GM23338 (cell line): Measurements from ENCODE around the gene BPI. TPM values are rescaled to one million over a fixed set of nuclear protein-coding genes. Genes with fewer than 3 reads are reported as not detected.
A peak's percentile ranks its signal among the peaks of the same experiment; 100 is the strongest.

ENCODE experiments used
- ATAC-seq: fragments of 200-7000 bp; cut with Tn5 transposase; 3 replicates; pipeline ENCODE4 v1.9.1; 2020
- DNase-seq: peaks from one replicate; pipeline ENCODE4 v3.0.0-alpha.2; 2015; ENCODE audit warnings: low spot score
- H2AFZ ChIP-seq: fragments of 200-600 bp; sonication (generic); 2 replicates; pipeline ENCODE4 v1.8.0; 2016; ENCODE audit warnings: antibody characterized with exemption, mild to moderate bottlenecking, moderate library complexity
- H3F3A ChIP-seq: fragments of 200-600 bp; sonication (generic); replicated peaks from 2 replicates; pipeline ENCODE4 v1.8.0; 2017; ENCODE audit warnings: antibody characterized with exemption, mixed run types, low read depth
- H3K27ac ChIP-seq: fragments of 200-600 bp; sonication (generic); 2 replicates; pipeline ENCODE4 v1.6.1; 2016; ENCODE audit warnings: low read depth
- H3K27me3 ChIP-seq: fragments of 200-600 bp; sonication (generic); 2 replicates; pipeline ENCODE4 v1.8.0; 2016; ENCODE audit warnings: mild to moderate bottlenecking, mixed run types, moderate library complexity; ENCODE audit not compliant: insufficient read depth
- H3K36me3 ChIP-seq: fragments of 200-600 bp; sonication (generic); 2 replicates; pipeline ENCODE4 v1.8.0; 2016; ENCODE audit warnings: mild to moderate bottlenecking; ENCODE audit not compliant: insufficient read depth
- H3K4me1 ChIP-seq: fragments of 200-600 bp; sonication (generic); 2 replicates; pipeline ENCODE4 v1.8.0; 2016; ENCODE audit warnings: mild to moderate bottlenecking, moderate library complexity; ENCODE audit not compliant: insufficient read depth
- H3K4me2 ChIP-seq: fragments of 200-600 bp; sonication (generic); 2 replicates; pipeline ENCODE4 v1.7.1; 2017; ENCODE audit warnings: mixed run types
- H3K4me3 ChIP-seq: fragments of 200-600 bp; sonication (generic); 2 replicates; pipeline ENCODE4 v1.6.1; 2016; ENCODE audit warnings: mixed run types
- H3K79me2 ChIP-seq: fragments of 200-600 bp; sonication (generic); replicated peaks from 2 replicates; pipeline ENCODE4 v1.8.0; 2017; ENCODE audit warnings: mild to moderate bottlenecking; ENCODE audit not compliant: insufficient read depth
- H3K9me2 ChIP-seq: fragments of 200-600 bp; sonication (generic); 2 replicates; pipeline ENCODE4 v1.8.0; 2017; ENCODE audit not compliant: insufficient read depth
- H4K20me1 ChIP-seq: fragments of 200-600 bp; sonication (generic); replicated peaks from 2 replicates; pipeline ENCODE4 v1.8.0; 2017; ENCODE audit warnings: mild to moderate bottlenecking; ENCODE audit not compliant: insufficient read depth
- H3K27ac Mint-ChIP-seq: 2 replicates; pipeline ENCODE4 v1.8.0; 2020; ENCODE audit warnings: inconsistent platforms, mild to moderate bottlenecking, moderate library complexity, mixed read lengths
- H3K27me3 Mint-ChIP-seq: 3 replicates; pipeline ENCODE4 v1.8.0; 2022; ENCODE audit warnings: low read depth, mild to moderate bottlenecking, moderate library complexity, mixed read lengths, inconsistent platforms; ENCODE audit not compliant: insufficient read depth, poor library complexity
- H3K36me3 Mint-ChIP-seq: 3 replicates; pipeline ENCODE4 v1.8.0; 2021; ENCODE audit warnings: low read depth, mild to moderate bottlenecking, inconsistent platforms, moderate library complexity, mixed read lengths
- H3K4me1 Mint-ChIP-seq: 3 replicates; pipeline ENCODE4 v1.8.0; 2020; ENCODE audit warnings: mild to moderate bottlenecking, inconsistent platforms, mixed read lengths
- H3K4me3 Mint-ChIP-seq: 3 replicates; pipeline ENCODE4 v1.8.0; 2021; ENCODE audit warnings: moderate library complexity, mild to moderate bottlenecking, inconsistent platforms, mixed read lengths
- H3K9me3 Mint-ChIP-seq: 3 replicates; pipeline ENCODE4 v1.8.0; 2020; ENCODE audit warnings: moderate library complexity, mild to moderate bottlenecking, inconsistent platforms, mixed read lengths
- CREB1 ChIP-seq: fragments of 250-450 bp; sonication (Bioruptor Pico); IDR thresholded peaks from 2 replicates; pipeline ENCODE4 v1.5.0; 2020; ENCODE audit warnings: low read depth, mild to moderate bottlenecking, moderate library complexity
- EZH2 ChIP-seq: fragments of 200-600 bp; sonication (generic); IDR thresholded peaks from one replicate; pipeline ENCODE4 v1.8.0; 2017; ENCODE audit warnings: antibody characterized with exemption, mild to moderate bottlenecking, low read depth; ENCODE audit not compliant: unreplicated experiment
- EZH2phosphoT487 ChIP-seq: fragments of 200-600 bp; sonication (generic); IDR thresholded peaks from one replicate; pipeline ENCODE4 v1.8.1; 2018; ENCODE audit warnings: antibody characterized with exemption; ENCODE audit not compliant: unreplicated experiment
- JUNB ChIP-seq: IDR thresholded peaks from one replicate; pipeline ENCODE4 v1.6.1; 2016; ENCODE audit warnings: antibody characterized with exemption; ENCODE audit not compliant: unreplicated experiment
- NANOG ChIP-seq: IDR thresholded peaks from 2 replicates; pipeline ENCODE4 v1.6.1; 2016; ENCODE audit warnings: antibody characterized with exemption, borderline replicate concordance
- POLR2AphosphoS5 ChIP-seq: IDR thresholded peaks from 2 replicates; pipeline ENCODE4 v1.6.1; 2016; ENCODE audit warnings: antibody characterized with exemption, low read depth
- STAT1 ChIP-seq: IDR thresholded peaks from one replicate; pipeline ENCODE4 v1.6.1; 2016; ENCODE audit warnings: antibody characterized with exemption; ENCODE audit not compliant: unreplicated experiment
- ZNF114 ChIP-seq: fragments of 250-450 bp; sonication (Bioruptor Pico); IDR thresholded peaks from 2 replicates; pipeline ENCODE4 v1.5.0; 2020; ENCODE audit warnings: mild to moderate bottlenecking, moderate library complexity
- ZNF331 ChIP-seq: fragments of 250-450 bp; sonication (Bioruptor Pico); IDR thresholded peaks from 2 replicates; pipeline ENCODE4 v1.5.0; 2020; ENCODE audit warnings: low read depth, mild to moderate bottlenecking, moderate library complexity
- polyA plus RNA-seq: library from polyadenylated mRNA; unstranded; fragments of >200 nt; fragmentation: Nextera tagmentation; extraction: Ambion mirVana; gene quantifications from 2 replicates; pipeline ENCODE4 v1.2.1, GENCODE V29; 2016
- total RNA-seq: library from RNA; depleted of rRNA; stranded (reverse); fragments of >200 nt; shearing (Covaris generic); gene quantifications from 2 replicates; pipeline ENCODE4 v1.2.3, GENCODE V29; 2014
- TF ChIP-seq, protein P1 (sequence below): IDR thresholded peaks from one replicate; pipeline ENCODE4 v1.6.1; 2018; ENCODE audit warnings: antibody characterized with exemption; ENCODE audit not compliant: unreplicated experiment
- TF ChIP-seq, protein P2 (sequence below): IDR thresholded peaks from 2 replicates; pipeline ENCODE4 v1.6.1; 2016; ENCODE audit warnings: antibody characterized with exemption
- TF ChIP-seq, protein P3 (sequence below): fragments of 250-450 bp; sonication (Bioruptor Pico); IDR thresholded peaks from 2 replicates; pipeline ENCODE4 v1.5.0; 2020; ENCODE audit warnings: mild to moderate bottlenecking, moderate library complexity
- TF ChIP-seq, protein P4 (sequence below), 2 experiments: fragments of 200-600 bp in 1 of 2; sonication (generic) in 1 of 2; conservative IDR thresholded peaks; 2 replicates each; pipeline versions ENCODE4 v1.5.1 to v1.6.1; 2016 to 2017; ENCODE audit warnings: antibody characterized with exemption in 2 of 2, low read depth in 2 of 2, mild to moderate bottlenecking in 2 of 2, moderate library complexity in 1 of 2

BPI gene
- total and polyA plus RNA-seq, 2 experiments from 2014 or later: not detected

DNA sequence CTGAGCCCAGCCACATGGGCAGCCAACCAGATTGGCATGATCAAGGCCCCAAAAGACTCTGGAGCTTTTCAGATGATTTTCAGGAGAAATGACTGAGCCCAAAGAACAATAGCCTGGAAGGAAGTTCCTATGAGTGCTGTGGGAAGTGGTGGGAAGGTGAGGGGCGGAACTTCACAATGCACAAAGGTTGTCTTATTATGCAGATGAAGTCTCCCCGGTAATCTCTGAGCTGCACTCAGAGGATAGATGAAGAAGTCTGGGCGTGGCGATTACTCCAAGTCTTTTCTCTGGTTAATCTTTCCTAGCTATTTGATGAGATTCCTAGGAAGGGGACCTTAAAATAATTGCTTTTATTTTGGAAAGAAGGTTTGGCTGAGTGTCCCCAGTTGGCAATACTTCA lies 79.2 kb downstream of the BPI start:
- peaks cover 6% of the 10 kb centered on the region for H3K27me3 Mint-ChIP-seq
- H3F3A ChIP-seq: no peaks in the 10 kb centered on the region
- H3K36me3 ChIP-seq: no peaks in the 10 kb centered on the region
- no peaks in the 10 kb centered on the region for H3K36me3 Mint-ChIP-seq
- DNase-seq (no peak), ATAC-seq (no peak; the same call in 1 of the 3 replicates)
- H3K27me3 ChIP-seq: no peaks in the 10 kb centered on the region
- no peak overlapping the region for H3K27ac ChIP-seq
- peak overlapping the region; percentile 63 for H2AFZ ChIP-seq
- H3K9me2 ChIP-seq: no peaks in the 10 kb centered on the region
- no peak overlapping the region for H3K4me3 ChIP-seq
- H3K4me1 ChIP-seq: peaks cover 11% of the 10 kb centered on the region; the same call in 1 of the 2 replicates
- H3K4me1 Mint-ChIP-seq: peaks cover 6% of the 10 kb centered on the region; the same call in 1 of the 3 replicates
- no peak overlapping the region for H3K27ac Mint-ChIP-seq
- no peaks in the 10 kb centered on the region for H3K79me2 ChIP-seq
- H3K4me2 ChIP-seq: no peak overlapping the region
- H3K4me3 Mint-ChIP-seq: no peak overlapping the region
- peaks cover 7% of the 10 kb centered on the region; the same call in 2 of the 3 replicates for H3K9me3 Mint-ChIP-seq
- TF ChIP-seq NANOG: no peak
- TF ChIP-seq, protein P1, sequence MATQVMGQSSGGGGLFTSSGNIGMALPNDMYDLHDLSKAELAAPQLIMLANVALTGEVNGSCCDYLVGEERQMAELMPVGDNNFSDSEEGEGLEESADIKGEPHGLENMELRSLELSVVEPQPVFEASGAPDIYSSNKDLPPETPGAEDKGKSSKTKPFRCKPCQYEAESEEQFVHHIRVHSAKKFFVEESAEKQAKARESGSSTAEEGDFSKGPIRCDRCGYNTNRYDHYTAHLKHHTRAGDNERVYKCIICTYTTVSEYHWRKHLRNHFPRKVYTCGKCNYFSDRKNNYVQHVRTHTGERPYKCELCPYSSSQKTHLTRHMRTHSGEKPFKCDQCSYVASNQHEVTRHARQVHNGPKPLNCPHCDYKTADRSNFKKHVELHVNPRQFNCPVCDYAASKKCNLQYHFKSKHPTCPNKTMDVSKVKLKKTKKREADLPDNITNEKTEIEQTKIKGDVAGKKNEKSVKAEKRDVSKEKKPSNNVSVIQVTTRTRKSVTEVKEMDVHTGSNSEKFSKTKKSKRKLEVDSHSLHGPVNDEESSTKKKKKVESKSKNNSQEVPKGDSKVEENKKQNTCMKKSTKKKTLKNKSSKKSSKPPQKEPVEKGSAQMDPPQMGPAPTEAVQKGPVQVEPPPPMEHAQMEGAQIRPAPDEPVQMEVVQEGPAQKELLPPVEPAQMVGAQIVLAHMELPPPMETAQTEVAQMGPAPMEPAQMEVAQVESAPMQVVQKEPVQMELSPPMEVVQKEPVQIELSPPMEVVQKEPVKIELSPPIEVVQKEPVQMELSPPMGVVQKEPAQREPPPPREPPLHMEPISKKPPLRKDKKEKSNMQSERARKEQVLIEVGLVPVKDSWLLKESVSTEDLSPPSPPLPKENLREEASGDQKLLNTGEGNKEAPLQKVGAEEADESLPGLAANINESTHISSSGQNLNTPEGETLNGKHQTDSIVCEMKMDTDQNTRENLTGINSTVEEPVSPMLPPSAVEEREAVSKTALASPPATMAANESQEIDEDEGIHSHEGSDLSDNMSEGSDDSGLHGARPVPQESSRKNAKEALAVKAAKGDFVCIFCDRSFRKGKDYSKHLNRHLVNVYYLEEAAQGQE: no peak
- TF ChIP-seq JUNB: no peak
- no peak for TF ChIP-seq CREB1 (CRISPR knock-in tag)
- TF ChIP-seq POLR2AphosphoS5: no peak
- no peak for TF ChIP-seq ZNF331
- TF ChIP-seq STAT1: no peak
- TF ChIP-seq, protein P2, sequence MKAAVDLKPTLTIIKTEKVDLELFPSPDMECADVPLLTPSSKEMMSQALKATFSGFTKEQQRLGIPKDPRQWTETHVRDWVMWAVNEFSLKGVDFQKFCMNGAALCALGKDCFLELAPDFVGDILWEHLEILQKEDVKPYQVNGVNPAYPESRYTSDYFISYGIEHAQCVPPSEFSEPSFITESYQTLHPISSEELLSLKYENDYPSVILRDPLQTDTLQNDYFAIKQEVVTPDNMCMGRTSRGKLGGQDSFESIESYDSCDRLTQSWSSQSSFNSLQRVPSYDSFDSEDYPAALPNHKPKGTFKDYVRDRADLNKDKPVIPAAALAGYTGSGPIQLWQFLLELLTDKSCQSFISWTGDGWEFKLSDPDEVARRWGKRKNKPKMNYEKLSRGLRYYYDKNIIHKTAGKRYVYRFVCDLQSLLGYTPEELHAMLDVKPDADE: no peak
- TF ChIP-seq, protein P3, sequence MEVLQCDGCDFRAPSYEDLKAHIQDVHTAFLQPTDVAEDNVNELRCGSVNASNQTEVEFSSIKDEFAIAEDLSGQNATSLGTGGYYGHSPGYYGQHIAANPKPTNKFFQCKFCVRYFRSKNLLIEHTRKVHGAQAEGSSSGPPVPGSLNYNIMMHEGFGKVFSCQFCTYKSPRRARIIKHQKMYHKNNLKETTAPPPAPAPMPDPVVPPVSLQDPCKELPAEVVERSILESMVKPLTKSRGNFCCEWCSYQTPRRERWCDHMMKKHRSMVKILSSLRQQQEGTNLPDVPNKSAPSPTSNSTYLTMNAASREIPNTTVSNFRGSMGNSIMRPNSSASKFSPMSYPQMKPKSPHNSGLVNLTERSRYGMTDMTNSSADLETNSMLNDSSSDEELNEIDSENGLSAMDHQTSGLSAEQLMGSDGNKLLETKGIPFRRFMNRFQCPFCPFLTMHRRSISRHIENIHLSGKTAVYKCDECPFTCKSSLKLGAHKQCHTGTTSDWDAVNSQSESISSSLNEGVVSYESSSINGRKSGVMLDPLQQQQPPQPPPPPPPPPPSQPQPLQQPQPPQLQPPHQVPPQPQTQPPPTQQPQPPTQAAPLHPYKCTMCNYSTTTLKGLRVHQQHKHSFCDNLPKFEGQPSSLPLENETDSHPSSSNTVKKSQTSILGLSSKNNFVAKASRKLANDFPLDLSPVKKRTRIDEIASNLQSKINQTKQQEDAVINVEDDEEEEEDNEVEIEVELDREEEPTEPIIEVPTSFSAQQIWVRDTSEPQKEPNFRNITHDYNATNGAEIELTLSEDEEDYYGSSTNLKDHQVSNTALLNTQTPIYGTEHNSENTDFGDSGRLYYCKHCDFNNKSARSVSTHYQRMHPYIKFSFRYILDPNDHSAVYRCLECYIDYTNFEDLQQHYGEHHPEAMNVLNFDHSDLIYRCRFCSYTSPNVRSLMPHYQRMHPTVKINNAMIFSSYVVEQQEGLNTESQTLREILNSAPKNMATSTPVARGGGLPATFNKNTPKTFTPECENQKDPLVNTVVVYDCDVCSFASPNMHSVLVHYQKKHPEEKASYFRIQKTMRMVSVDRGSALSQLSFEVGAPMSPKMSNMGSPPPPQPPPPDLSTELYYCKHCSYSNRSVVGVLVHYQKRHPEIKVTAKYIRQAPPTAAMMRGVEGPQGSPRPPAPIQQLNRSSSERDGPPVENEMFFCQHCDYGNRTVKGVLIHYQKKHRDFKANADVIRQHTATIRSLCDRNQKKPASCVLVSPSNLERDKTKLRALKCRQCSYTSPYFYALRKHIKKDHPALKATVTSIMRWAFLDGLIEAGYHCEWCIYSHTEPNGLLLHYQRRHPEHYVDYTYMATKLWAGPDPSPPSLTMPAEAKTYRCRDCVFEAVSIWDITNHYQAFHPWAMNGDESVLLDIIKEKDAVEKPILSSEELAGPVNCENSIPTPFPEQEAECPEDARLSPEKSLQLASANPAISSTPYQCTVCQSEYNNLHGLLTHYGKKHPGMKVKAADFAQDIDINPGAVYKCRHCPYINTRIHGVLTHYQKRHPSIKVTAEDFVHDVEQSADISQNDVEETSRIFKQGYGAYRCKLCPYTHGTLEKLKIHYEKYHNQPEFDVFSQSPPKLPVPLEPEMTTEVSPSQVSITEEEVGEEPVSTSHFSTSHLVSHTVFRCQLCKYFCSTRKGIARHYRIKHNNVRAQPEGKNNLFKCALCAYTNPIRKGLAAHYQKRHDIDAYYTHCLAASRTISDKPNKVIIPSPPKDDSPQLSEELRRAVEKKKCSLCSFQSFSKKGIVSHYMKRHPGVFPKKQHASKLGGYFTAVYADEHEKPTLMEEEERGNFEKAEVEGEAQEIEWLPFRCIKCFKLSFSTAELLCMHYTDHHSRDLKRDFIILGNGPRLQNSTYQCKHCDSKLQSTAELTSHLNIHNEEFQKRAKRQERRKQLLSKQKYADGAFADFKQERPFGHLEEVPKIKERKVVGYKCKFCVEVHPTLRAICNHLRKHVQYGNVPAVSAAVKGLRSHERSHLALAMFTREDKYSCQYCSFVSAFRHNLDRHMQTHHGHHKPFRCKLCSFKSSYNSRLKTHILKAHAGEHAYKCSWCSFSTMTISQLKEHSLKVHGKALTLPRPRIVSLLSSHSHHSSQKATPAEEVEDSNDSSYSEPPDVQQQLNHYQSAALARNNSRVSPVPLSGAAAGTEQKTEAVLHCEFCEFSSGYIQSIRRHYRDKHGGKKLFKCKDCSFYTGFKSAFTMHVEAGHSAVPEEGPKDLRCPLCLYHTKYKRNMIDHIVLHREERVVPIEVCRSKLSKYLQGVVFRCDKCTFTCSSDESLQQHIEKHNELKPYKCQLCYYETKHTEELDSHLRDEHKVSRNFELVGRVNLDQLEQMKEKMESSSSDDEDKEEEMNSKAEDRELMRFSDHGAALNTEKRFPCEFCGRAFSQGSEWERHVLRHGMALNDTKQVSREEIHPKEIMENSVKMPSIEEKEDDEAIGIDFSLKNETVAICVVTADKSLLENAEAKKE: no peak
- TF ChIP-seq ZNF114 (CRISPR knock-in tag): no peak
- TF ChIP-seq, protein P4, sequence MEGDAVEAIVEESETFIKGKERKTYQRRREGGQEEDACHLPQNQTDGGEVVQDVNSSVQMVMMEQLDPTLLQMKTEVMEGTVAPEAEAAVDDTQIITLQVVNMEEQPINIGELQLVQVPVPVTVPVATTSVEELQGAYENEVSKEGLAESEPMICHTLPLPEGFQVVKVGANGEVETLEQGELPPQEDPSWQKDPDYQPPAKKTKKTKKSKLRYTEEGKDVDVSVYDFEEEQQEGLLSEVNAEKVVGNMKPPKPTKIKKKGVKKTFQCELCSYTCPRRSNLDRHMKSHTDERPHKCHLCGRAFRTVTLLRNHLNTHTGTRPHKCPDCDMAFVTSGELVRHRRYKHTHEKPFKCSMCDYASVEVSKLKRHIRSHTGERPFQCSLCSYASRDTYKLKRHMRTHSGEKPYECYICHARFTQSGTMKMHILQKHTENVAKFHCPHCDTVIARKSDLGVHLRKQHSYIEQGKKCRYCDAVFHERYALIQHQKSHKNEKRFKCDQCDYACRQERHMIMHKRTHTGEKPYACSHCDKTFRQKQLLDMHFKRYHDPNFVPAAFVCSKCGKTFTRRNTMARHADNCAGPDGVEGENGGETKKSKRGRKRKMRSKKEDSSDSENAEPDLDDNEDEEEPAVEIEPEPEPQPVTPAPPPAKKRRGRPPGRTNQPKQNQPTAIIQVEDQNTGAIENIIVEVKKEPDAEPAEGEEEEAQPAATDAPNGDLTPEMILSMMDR (conservative IDR thresholded peaks at IDR 0.05; ENCODE audit: low read depth in 2 of 2): no peak
- TF ChIP-seq EZH2phosphoT487: no peak
- no peak for TF ChIP-seq EZH2
- no peaks in the 10 kb centered on the region for H4K20me1 ChIP-seq
